Subcutaneous adipose tissue (tissue), 4 donors: ENCODE measurements around the gene TMEM169. TPM values are rescaled to one million over a fixed set of nuclear protein-coding genes. Genes with fewer than 3 reads are reported as not detected.

Source experiments
- total RNA-seq, 4 donors: library from RNA; depleted of rRNA; stranded (reverse); fragments of >200 nt; gene quantifications; one replicate each; pipeline ENCODE4 v1.1.0, GENCODE V29; 2016
- TF ChIP-seq, protein P1 (sequence below): fragments of 450-650 bp; IDR thresholded peaks from one replicate; pipeline ENCODE4 v1.5.1; 2016; ENCODE audit warnings: low read depth, mild to moderate bottlenecking, control low read depth, antibody characterized with exemption, moderate library complexity

Gene TMEM169, protein sequence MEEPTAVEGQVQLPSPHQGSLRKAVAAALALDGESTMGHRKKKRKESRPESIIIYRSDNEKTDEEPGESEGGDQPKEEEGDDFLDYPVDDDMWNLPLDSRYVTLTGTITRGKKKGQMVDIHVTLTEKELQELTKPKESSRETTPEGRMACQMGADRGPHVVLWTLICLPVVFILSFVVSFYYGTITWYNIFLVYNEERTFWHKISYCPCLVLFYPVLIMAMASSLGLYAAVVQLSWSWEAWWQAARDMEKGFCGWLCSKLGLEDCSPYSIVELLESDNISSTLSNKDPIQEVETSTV
- total RNA-seq: 1 to 10 TPM in 1 of 4 donors, under 1 TPM in 3; 0.57 to 1.8 (median 0.67) TPM

DNA sequence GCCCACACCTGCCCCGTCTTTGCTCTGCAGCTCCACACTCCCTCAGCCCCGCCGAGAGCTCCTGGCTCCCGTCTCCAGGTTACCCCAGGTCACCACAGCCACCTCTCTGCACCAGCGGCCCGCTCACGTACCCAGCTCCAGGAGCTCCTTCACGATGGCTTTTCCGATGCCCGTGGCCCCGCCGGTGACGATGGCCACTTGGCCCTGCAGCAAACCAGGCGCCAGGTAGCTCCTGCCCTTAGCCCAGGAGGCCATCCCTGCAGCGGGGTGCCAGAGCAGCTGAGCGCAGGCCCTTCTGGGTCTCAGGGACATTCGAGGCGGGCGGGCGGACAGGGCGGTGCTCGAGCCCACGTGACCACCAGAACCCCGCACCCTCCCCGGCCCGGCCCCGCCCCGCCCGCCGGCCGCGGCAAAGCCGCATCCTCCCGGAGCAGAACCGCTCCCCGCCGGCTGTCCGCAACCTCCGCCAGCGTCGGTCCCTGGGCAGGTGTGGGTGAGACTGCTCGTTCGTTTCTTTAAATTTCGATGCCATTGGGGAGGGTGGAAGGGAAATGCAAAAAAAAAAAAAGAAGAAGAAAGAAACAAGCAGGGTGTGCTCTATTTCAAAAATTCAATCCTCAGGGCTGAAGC, at the start of gene TMEM169, which contains the start of gene PECR:
Gene TMEM169, plus strand, starts transcription at position 433 of the 630 bp plus-strand sequence. CDS start 14,045 bp downstream, outside the sequence.
Gene PECR, minus strand, starts transcription at position 323 of the 630 bp plus-strand sequence. Its CDS starts 68 bp downstream, at position 255.
- TF ChIP-seq, protein P1, sequence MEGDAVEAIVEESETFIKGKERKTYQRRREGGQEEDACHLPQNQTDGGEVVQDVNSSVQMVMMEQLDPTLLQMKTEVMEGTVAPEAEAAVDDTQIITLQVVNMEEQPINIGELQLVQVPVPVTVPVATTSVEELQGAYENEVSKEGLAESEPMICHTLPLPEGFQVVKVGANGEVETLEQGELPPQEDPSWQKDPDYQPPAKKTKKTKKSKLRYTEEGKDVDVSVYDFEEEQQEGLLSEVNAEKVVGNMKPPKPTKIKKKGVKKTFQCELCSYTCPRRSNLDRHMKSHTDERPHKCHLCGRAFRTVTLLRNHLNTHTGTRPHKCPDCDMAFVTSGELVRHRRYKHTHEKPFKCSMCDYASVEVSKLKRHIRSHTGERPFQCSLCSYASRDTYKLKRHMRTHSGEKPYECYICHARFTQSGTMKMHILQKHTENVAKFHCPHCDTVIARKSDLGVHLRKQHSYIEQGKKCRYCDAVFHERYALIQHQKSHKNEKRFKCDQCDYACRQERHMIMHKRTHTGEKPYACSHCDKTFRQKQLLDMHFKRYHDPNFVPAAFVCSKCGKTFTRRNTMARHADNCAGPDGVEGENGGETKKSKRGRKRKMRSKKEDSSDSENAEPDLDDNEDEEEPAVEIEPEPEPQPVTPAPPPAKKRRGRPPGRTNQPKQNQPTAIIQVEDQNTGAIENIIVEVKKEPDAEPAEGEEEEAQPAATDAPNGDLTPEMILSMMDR: no peak

DNA sequence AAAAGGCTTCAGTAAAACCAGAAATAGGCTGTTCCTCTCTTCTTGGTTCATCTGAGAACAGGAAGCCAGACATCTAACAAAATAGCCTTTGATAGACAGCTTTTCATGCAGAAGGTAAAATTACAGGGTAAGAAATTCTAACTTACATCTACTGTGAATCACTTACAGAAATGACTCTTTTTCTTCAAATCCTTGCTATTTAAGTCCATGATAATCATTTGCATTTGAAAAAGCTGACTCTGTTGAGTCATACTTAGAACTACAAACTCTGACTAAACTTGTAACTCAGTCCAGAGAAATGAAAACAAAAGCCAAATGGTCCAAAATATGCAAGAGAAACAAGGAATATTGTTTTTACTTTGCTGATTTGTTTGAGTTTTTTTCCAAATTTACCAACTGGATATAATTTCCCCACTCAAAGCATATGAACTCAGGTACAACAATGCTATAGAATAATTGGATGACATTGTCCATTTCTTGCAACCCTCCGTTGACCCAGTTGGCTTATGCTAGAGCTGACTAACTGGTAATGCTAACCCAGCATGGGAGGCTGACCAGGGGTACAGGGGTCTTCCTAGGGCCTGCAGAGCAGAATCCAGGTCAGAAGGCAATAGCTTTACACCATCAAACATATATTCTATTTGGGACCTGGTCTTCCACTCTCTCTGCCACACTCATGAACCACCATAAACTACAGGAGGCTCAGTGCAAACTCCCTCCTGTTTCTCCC, 49.6 kb upstream of the TMEM169 start:
- TF ChIP-seq, protein P1: no peak

DNA sequence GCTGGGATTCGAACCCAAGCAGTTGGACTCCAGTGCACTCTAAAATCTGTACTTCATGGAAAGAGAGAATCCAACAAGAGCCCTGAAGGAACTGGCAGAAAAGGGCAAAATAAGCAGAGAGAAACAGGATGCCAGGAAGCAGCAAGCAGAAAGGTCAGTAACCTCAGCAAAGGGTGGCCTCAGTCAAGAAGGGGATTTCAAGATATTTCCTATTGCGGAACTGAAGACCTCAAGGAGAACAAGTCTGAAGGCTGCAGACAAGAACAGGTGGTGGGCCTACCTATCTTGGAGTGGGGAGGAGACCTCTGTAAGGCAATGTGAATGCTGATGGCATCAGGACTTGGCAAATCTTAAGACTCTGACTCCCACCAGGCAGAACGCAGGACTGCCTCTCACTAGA, 48.3 kb upstream of the TMEM169 start:
- TF ChIP-seq, protein P1: no peak

DNA sequence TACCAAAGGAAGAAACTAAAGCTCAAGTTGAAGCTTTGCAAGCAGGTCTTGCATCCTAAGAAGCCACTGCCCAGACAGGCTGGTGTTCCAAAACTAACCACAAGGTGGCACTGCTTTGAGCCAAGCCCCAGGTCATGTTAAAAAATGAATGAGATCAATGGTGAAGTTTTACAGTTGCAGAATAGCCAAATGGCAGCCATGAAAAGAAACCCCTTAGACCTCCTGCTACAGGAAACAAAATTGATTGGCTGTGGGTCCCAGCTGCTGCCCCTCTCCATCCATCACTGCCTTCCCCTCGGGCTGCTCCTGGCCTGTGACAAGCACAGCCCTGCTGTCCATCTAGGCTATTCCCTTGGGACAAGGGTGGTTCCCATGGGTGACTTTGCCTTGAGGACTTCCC, 47.7 kb upstream of the TMEM169 start:
- TF ChIP-seq, protein P1: no peak

DNA sequence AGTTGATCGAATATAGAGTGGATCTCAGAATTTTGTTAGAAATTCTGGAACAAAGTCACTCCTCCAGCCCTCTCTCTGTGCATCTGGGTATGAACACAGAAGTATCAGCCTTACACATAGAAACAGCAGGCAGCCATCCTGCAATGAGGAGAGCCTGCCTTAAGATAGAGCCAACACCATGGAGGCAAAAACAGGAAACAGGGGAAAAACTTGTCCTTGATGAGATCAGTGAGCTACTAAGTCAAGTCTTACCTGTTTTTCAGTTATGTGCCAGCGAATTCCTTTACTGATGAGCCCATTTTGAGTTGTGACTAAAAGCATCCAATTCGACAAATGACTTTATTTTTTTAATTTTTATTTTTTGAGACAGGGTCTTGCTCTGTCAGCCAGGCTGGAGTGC, 41.8 kb upstream of the TMEM169 start:
- TF ChIP-seq, protein P1: no peak

DNA sequence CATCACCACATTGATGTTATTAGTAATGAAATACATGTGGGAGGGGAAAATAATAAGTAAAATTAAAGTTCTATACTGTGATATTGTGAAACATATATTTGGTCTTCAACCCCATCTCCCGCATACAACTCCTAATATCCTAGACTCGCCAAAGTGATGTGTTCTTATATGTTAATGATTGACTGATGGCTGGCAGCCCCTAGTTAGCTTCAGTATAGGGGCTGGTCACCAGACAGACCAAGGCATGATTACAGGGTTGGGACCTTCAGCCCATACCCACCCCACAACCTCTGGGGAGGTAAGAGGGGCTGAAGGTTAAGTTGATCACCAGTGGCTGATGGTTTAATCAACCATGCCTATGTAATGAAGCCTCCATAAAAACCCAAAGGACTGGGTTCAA, 40.3 kb upstream of the TMEM169 start:
- TF ChIP-seq, protein P1: no peak

DNA sequence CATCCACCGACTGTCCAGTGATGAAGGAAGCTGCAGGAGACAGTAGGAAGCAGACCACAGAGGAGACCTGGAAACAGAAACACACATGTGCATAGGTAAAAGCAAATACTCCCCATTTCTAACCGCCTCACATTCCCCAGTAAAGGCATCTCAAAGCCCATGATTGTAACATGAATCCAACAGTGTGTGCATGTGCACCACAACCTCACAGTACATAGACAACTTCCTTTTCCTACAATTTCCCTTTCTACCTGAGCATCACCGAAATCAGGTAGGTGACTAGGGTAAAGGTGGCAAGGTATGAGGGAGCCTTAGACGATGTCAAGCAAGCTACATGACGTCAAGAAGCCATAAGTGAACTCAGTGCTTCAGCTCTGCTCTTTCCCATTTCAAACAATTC, 37.8 kb upstream of the TMEM169 start:
- TF ChIP-seq, protein P1: no peak
